SW 1271 (cell line): ENCODE measurements around the gene JDP2.
"Not testable (repeated sequence)": the region's sequence is repeated elsewhere in the genome, so short reads cannot be mapped to it uniquely, and the experiment has no call there.

Source experiments
- DNase-seq, 2 experiments: peaks; one replicate each; lab custom pipeline; 2025; lab: John Stamatoyannopoulos, UW

JDP2 gene

GRCh38 chr14:75456069-75456996 lies 28.5 kb downstream of the JDP2 start:
- DNase-seq = no peak

GRCh38 chr14:75456997-75457335 lies 29.1 kb downstream of the JDP2 start:
- DNase-seq = no peak

- DNase-seq = no peak
Observed at GRCh38 chr14:75457648-75458165, 29.9 kb downstream of the JDP2 start.

- no peak for DNase-seq
Observed at GRCh38 chr14:75458305-75458704, 30.5 kb downstream of the JDP2 start.

- no peak for DNase-seq
Observed at GRCh38 chr14:75459099-75459741, 31.4 kb downstream of the JDP2 start.

- no peak for DNase-seq
Observed at GRCh38 chr14:75459791-75460190, 32.0 kb downstream of the JDP2 start.

- DNase-seq = no peak
Observed at GRCh38 chr14:75460394-75460793, 32.6 kb downstream of the JDP2 start.

GRCh38 chr14:75461303-75461702 lies 33.5 kb downstream of the JDP2 start:
- DNase-seq = no peak

- DNase-seq = no peak
Observed at GRCh38 chr14:75461755-75462349, 34.0 kb downstream of the JDP2 start.

- DNase-seq = no peak
Observed at GRCh38 chr14:75464626-75465025, 36.8 kb downstream of the JDP2 start.

GRCh38 chr14:75467763-75468162 lies 39.9 kb downstream of the JDP2 start:
- no peak for DNase-seq

- no peak for DNase-seq
Observed at GRCh38 chr14:75469164-75469563, 41.3 kb downstream of the JDP2 start.

- no peak for DNase-seq
Observed at GRCh38 chr14:75469606-75470237, 41.9 kb downstream of the JDP2 start.

GRCh38 chr14:75470238-75470797 lies 42.5 kb downstream of the JDP2 start:
- no peak for DNase-seq

- DNase-seq = no peak
Observed at GRCh38 chr14:75471059-75471458, 43.2 kb downstream of the JDP2 start.

GRCh38 chr14:75474127-75474526 lies 46.3 kb downstream of the JDP2 start:
- not testable (repeated sequence) for DNase-seq

- DNase-seq = no peak
Observed at GRCh38 chr14:75476274-75476995, 48.6 kb downstream of the JDP2 start.

- DNase-seq = no peak
Observed at GRCh38 chr14:75477881-75478280, 50.1 kb downstream of the JDP2 start.

- no peak for DNase-seq
Observed at GRCh38 chr14:75479770-75480600, 52.2 kb downstream of the JDP2 start.

GRCh38 chr14:75482366-75482765 lies 54.5 kb downstream of the JDP2 start:
- no peak for DNase-seq
